H1 (cell line): Measurements from ENCODE around the gene MBD5. TPM values are rescaled to one million over a fixed set of nuclear protein-coding genes. Genes with fewer than 3 reads are reported as not detected.

Experiments used
- polyA plus RNA-seq, 7 experiments: library from polyadenylated mRNA; depleted of rRNA in 3 of 7; stranded (reverse) in 5 of 7; unstranded in 2 of 7; fragments of >200 nt in 5 of 7; fragments of 200-250 nt in 2 of 7; gene quantifications; 1 replicate in 5 of 7; 2 replicates in 1 of 7; 4 replicates in 1 of 7; pipeline versions ENCODE4 v1.2.1 to v1.2.3, GENCODE V29; 2011 to 2013; ENCODE audit warnings: missing spikeins in 2 of 7, mixed read lengths in 2 of 7
- total RNA-seq: library from RNA; stranded (reverse); fragmentation: NEBNext Ultra II Directional; extraction: Animal tissue kit (Norgen Biotek cat#: 25700); gene quantifications from 2 replicates; pipeline ENCODE4 v1.2.1, GENCODE V29; 2021
- TF ChIP-seq, protein P1 (sequence below), 3 experiments: IDR thresholded peaks; 1 replicate in 2 of 3; 2 replicates in 1 of 3; pipeline versions ENCODE4 v1.5.1 to v1.6.1; 2011; ENCODE audit warnings: low read length in 3 of 3, mild to moderate bottlenecking in 3 of 3, inconsistent platforms in 2 of 3, low read depth in 1 of 3, moderate library complexity in 1 of 3; ENCODE audit not compliant: insufficient read depth in 1 of 3; ENCODE audit errors: control extremely low read depth in 1 of 3

Gene MBD5
- total and polyA plus RNA-seq, 2 of the 8 experiments (the other 6 are each of a cell fraction or from before 2014, with no cell fraction given) = 9.7 to 29.4 TPM

DNA sequence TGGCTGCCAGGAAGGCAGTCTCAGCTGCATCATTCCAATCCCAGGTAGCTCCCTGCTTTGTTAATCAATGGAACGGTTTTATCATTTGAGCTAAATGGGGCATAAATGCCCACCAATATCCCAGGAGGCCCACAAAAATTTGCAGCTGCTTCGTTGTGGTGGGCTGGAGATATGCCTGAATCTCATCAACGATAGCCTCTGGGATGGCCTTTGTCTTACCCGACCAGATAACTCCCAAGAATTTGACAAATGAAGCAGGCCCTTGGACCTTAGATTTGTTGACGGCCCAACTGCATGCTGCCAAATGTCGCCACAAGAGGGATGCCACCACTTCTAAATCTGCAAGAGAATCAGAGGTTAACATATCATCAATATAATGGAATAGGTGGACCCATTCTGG lies 236.4 kb downstream of the MBD5 start (continued):
- TF ChIP-seq, protein P1, sequence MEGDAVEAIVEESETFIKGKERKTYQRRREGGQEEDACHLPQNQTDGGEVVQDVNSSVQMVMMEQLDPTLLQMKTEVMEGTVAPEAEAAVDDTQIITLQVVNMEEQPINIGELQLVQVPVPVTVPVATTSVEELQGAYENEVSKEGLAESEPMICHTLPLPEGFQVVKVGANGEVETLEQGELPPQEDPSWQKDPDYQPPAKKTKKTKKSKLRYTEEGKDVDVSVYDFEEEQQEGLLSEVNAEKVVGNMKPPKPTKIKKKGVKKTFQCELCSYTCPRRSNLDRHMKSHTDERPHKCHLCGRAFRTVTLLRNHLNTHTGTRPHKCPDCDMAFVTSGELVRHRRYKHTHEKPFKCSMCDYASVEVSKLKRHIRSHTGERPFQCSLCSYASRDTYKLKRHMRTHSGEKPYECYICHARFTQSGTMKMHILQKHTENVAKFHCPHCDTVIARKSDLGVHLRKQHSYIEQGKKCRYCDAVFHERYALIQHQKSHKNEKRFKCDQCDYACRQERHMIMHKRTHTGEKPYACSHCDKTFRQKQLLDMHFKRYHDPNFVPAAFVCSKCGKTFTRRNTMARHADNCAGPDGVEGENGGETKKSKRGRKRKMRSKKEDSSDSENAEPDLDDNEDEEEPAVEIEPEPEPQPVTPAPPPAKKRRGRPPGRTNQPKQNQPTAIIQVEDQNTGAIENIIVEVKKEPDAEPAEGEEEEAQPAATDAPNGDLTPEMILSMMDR (IDR thresholded peaks at IDR 0.05; ENCODE audit: control extremely low read depth in 1 of 3, insufficient read depth in 1 of 3, low read depth in 1 of 3, low read length in 3 of 3) = peak in 1 of 3 experiments; percentile 11; a peak in 1 of 4 replicates
